Measurements from ENCODE around the gene CCDC38. TPM values are rescaled to one million over a fixed set of nuclear protein-coding genes. Genes with fewer than 3 reads are reported as not detected.

Gene CCDC38
- total RNA-seq, 4 donors from 2014 or later, result 0.17 TPM; not detected in 3

DNA sequence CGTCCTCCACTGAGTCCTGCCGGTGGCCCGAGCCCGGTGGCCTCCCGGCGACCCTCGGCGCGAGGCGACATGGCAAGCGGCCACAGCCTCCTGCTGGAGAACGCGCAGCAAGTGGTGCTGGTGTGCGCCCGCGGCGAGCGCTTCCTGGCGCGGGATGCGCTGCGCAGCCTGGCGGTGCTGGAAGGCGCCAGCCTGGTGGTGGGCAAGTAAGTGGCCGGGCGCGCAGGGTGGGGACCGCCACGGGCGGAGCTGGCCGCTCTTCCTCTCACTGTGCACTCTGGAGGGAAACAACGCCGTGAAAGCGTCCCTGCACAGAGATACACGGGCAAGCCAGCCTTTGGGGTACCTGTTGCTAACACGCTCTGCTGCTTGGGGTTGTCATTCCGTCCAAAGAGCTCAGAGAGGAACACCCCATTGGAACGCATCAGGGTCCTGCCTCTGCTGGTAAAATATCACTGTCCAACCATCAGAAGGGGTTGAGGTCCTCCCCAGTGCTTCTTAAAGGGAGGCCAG lies 972 bp upstream of the CCDC38 start, which contains the start of gene AMDHD1:
TSS of gene AMDHD1 (plus strand) at position 2 of the 513 bp plus-strand sequence. CDS start at position 70, 68 bp downstream.
- Histone ChIP-seq H3K36me3 (no peaks in the 10 kb centered on the region), H3K27me3 (no peaks in the 10 kb centered on the region), H3K27ac (replicated peaks in 1 of 4) (peak within 1 kb of the TSS; percentile 80 to 91 (median 90)), H3K4me1 (peaks cover 7 to 19% (median 14%) of the 10 kb centered on the region in 4 donors), H3K9me3 (no peaks in the 10 kb centered on the region), H3K4me3 (peak within 1 kb of the TSS; percentile 85 to 92 (median 90))
- no peak for DNase-seq (ENCODE audit: extremely low spot score)
- WGBS, result 0% methylated on average over 33 of the region's 38 CpGs
- intact Hi-C loops (cut with DNase I), result no loop called here
- TF ChIP-seq POLR2AphosphoS5 (IDR thresholded peaks at IDR 0.05) (peak in 1 of 2 donors; percentile 4), CTCF (IDR thresholded peaks at IDR 0.05) (peak in 2 of 3 experiments; percentile 37 to 48), EP300 (IDR thresholded peaks at IDR 0.05) (no peak), POLR2A (IDR thresholded peaks at IDR 0.05; ENCODE audit: low read depth) (no peak)

DNA sequence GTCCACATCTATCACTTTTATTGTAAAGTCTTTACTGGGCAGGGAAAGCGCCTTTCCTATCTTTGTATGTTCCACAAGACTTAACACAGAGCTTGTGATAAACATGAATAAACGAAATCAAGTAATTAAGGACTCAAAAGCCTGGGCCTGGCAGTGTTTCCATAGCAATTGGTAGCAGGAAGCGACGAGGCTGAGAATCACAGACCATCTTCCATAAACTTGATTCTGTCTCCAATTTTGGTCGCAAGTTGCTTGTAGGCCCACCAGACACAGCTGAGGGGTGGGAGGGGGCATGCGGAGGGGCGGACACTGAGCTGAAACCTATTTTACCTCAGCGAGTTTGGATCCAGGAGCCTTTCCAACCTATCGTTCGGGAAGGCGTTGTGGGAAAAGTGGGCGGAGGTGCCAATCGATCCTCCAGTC lies 302 bp downstream of the CCDC38 start:
- Histone ChIP-seq H3K4me3 (peak overlapping the region; percentile 85 to 92 (median 90)), H3K36me3 (no peaks in the 10 kb centered on the region), H3K27ac (replicated peaks in 1 of 4) (peak overlapping the region; percentile 80 to 91 (median 90)), H3K4me1 (peaks cover 7 to 19% (median 14%) of the 10 kb centered on the region in 4 donors), H3K27me3 (no peaks in the 10 kb centered on the region), H3K9me3 (no peaks in the 10 kb centered on the region)
- intact Hi-C loops (cut with DNase I), result no loop called here
- no peak for DNase-seq (ENCODE audit: extremely low spot score)
- no peak for TF ChIP-seq POLR2A (IDR thresholded peaks at IDR 0.05; ENCODE audit: low read depth)
- WGBS, result 15% methylated on average over 13 of the region's 13 CpGs

GRCh38 chr12:95940514-95940913 lies 1.9 kb downstream of the CCDC38 start:
- DNase-seq (ENCODE audit: extremely low spot score), result no peak
- WGBS, result 85% methylated on average over 6 of the region's 6 CpGs
- no peak overlapping the region for H3K4me3 ChIP-seq
- no peak overlapping the region for H3K27ac ChIP-seq (replicated peaks in 1 of 4)
- H3K27me3 ChIP-seq, result no peaks in the 10 kb centered on the region
- intact Hi-C loops (cut with DNase I), result no loop called here
- no peaks in the 10 kb centered on the region for H3K36me3 ChIP-seq
- no peak for TF ChIP-seq POLR2A (IDR thresholded peaks at IDR 0.05; ENCODE audit: low read depth)
- TF ChIP-seq EP300 (IDR thresholded peaks at IDR 0.05), result no peak
- TF ChIP-seq POLR2AphosphoS5 (IDR thresholded peaks at IDR 0.05), result no peak
- TF ChIP-seq CTCF (IDR thresholded peaks at IDR 0.05), result no peak
- no peaks in the 10 kb centered on the region for H3K9me3 ChIP-seq
- peaks cover 7 to 19% (median 14%) of the 10 kb centered on the region in 4 donors for H3K4me1 ChIP-seq

GRCh38 chr12:95922231-95922630 lies 20.2 kb downstream of the CCDC38 start:
- H3K4me1 ChIP-seq, result no peaks in the 10 kb centered on the region
- 61% methylated on average over 2 of the region's 3 CpGs for WGBS

DNA sequence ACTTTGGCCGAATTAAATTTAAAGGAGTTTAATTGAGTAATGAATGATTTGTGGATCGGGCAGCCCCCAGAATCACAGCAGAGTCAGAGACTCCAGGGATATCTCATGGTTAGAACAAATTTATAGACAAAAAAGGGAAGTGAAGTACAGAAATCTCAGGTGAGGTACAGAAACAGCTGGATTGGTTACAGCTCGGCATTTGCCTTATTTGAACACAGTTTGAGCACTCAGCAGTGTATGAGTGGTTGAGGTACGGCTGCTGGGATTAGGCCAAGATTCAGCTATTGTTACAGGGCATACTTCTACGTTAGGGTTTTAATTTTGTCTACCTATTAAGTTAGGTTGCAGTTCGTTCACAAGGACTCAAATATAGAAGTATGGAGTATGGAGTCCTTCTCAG lies 23.3 kb downstream of the CCDC38 start:
- no peak for TF ChIP-seq POLR2A (IDR thresholded peaks at IDR 0.05; ENCODE audit: low read depth)
- Histone ChIP-seq H3K9me3 (no peaks in the 10 kb centered on the region), H3K27ac (replicated peaks in 1 of 4) (no peak overlapping the region), H3K36me3 (no peaks in the 10 kb centered on the region), H3K4me1 (no peaks in the 10 kb centered on the region), H3K4me3 (no peak overlapping the region), H3K27me3 (peaks cover 0 to 7% (median 0%) of the 10 kb centered on the region in 4 donors)
- WGBS, result 75% methylated on average over 6 of the region's 6 CpGs
- intact Hi-C loops (cut with DNase I), result loop anchor here (1.0 kb wide), 1 partner anchor 79 kb away; no protein-coding TSS in a partner anchor
- no peak for DNase-seq (ENCODE audit: extremely low spot score)

More at GRCh38 chr12:95922231-95922630, 20.2 kb downstream of the CCDC38 start:
- H3K9me3 ChIP-seq, result no peaks in the 10 kb centered on the region
- intact Hi-C loops (cut with DNase I), result no loop called here
- H3K4me3 ChIP-seq, result no peak overlapping the region
- H3K27ac ChIP-seq (replicated peaks in 1 of 4), result no peak overlapping the region
- DNase-seq (ENCODE audit: extremely low spot score), result no peak
- TF ChIP-seq EP300 (IDR thresholded peaks at IDR 0.05) (no peak), POLR2A (IDR thresholded peaks at IDR 0.05; ENCODE audit: low read depth) (no peak), POLR2AphosphoS5 (IDR thresholded peaks at IDR 0.05) (no peak), CTCF (IDR thresholded peaks at IDR 0.05) (no peak)
- H3K36me3 ChIP-seq, result no peaks in the 10 kb centered on the region
- peaks cover 0 to 7% (median 0%) of the 10 kb centered on the region in 4 donors for H3K27me3 ChIP-seq
